HG03097 (cell line): Measurements from ENCODE around the gene SPTBN1.

Source experiments
- ATAC-seq: cut with Tn5 transposase; IDR thresholded peaks from one replicate; pipeline ENCODE4 v1.9.1; 2021; ENCODE audit not compliant: unreplicated experiment, low FRiP score

Gene SPTBN1

DNA sequence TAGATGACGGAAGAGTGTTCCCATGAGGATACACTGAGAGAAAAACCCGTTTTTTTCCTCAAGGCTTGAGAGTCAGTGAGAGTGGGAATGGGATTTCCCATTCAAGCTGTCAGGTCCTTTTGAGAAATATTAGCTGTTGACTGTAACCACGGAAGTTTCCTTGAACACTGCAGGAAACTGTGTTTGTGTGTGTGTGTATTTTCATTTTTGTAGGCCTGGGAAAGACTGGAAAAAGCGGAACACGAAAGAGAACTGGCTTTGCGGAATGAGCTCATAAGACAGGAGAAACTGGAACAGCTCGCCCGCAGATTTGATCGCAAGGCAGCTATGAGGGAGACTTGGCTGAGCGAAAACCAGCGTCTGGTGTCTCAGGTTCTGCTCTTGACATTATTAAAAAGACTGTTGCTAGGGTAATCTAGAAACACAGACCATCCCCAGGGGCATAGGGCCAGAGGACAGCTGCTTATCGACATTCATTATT, 168.5 kb downstream of the SPTBN1 start:
- ATAC-seq: no peak

DNA sequence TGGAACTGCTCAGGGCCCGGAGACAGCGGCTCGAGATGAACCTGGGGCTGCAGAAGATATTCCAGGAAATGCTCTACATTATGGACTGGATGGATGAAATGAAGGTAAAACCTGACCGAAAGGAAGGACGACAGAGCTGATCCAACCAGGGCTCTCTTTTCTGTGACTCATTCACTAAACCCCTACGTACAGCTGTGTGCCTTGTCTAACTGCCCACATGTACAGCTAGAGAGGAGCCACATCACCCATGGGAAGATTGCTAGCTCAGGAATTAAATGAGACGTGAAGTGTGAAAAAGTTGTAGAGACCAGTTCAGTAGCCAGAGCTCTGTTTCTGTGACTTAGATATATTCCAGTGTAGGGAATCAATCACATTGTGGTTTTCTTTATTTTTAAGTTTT, 170.0 kb downstream of the SPTBN1 start:
- ATAC-seq: no peak

DNA sequence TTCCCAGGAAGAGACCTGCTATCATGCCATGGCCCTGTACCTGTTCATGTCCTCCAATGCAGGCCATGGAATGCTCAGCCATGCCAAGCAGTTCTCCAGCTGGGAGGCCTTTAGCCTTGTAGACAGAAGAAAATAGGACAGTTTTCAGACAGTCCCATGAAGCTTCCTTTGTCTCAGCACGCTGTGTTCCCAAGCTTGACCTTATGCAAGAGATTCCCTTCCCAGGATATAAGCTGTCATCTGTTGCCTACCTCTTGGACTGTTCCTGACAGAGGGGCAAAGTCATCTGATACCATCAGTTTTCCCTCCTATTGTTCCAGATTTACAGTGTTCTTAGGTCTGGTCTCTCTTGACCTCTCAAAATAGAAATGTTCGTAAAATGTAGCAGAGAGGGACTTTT, 170.8 kb downstream of the SPTBN1 start:
- ATAC-seq: no peak

GRCh38 chr2:54627973-54628372, 171.8 kb downstream of the SPTBN1 start:
- no peak for ATAC-seq

DNA sequence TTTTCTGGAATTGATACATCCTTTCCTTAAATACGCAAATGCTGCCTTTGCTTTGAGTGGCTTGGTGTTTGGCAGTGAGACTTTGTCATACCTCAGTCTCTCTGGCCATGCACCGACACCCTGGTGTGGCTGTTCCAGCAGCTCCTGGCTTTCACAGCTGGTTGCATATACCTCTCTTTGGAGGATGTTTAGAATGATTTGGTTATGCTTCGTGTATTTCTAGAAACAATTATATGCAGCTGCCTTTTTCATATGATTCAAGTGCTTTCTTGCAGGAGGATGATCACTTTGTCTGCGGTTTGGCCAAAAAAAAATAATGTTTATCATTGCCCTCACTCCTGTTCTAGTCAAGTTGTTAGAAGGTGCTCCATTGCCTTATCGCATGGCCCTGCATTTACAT, 172.3 kb downstream of the SPTBN1 start:
- ATAC-seq: no peak

DNA sequence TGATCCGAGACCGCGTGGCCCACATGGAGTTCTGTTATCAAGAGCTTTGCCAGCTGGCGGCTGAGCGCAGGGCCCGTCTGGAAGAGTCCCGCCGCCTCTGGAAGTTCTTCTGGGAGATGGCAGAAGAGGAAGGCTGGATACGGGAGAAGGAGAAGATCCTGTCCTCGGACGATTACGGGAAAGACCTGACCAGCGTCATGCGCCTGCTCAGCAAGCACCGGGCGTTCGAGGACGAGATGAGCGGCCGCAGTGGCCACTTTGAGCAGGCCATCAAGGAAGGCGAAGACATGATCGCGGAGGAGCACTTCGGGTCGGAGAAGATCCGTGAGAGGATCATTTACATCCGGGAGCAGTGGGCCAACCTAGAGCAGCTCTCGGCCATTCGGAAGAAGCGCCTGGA, 172.8 kb downstream of the SPTBN1 start:
- no peak for ATAC-seq

- ATAC-seq: no peak
These were observed 173.3 kb downstream of the SPTBN1 start for GRCh38 chr2:54629390-54629789.

DNA sequence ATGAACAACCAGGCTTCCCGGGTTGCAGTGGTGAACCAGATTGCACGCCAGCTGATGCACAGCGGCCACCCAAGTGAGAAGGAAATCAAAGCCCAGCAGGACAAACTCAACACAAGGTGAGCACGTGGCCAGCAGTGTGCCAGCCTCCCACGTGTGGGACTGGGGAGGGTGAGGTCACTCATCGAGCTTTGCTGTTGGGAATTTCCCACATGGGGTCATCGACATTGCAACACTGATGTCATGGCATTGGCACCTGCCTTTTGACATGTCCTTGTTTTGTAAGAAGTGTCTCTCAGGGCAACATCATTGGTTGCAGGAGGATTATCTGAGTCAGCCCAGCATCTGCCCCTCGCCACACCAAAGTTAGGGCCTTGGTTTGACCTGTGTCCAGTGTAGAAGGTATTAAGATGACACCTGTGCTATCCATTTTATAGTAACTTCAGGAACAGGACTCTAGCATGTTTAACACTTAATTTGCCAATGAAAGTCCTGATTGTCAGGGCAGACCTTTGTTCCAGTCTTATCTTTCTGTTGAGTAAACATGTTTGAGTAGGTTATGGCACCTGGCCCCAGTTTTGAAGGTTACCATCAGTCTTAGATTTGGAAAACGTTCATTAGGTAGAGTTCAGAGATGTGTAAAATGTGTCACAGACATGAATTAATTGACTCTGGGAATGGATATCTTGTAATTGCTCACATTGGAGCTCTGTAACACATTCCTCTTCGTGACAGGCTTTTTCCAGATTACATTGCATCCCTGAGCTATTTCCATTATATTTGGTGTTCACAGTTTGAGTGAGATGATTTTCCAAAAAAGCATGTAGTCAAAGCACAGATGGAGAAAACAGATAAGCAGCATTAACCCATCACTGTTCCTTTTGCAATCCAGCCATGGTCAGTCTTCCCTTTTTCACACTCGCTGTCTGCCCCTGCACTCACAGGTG, 174.1 kb downstream of the SPTBN1 start:
- ATAC-seq: no peak

GRCh38 chr2:54630858-54631497, 174.9 kb downstream of the SPTBN1 start:
- ATAC-seq: no peak

DNA sequence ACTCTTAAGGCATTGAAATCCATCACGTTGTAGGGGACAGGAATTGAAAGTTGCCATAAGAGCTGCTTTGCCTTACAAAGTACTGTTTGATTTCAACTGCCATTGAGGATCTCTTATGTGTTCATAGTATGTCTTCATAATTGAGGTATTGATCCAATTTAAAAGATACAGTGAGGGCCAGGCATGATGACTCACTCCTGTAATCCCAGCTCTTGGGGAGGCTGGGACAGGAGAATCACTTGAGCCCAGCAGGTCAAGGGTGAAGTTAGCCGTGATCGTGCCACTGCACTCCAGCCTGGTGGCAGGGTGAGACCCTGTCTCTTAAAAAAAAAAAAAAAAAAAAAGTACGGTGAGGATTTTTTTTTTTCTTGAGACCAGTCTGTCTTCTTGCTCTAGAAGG, 175.6 kb downstream of the SPTBN1 start:
- no peak for ATAC-seq

GRCh38 chr2:54632733-54633692, 176.9 kb downstream of the SPTBN1 start:
- no peak for ATAC-seq

- ATAC-seq: no peak
These were observed 177.9 kb downstream of the SPTBN1 start for GRCh38 chr2:54634021-54634420.

DNA sequence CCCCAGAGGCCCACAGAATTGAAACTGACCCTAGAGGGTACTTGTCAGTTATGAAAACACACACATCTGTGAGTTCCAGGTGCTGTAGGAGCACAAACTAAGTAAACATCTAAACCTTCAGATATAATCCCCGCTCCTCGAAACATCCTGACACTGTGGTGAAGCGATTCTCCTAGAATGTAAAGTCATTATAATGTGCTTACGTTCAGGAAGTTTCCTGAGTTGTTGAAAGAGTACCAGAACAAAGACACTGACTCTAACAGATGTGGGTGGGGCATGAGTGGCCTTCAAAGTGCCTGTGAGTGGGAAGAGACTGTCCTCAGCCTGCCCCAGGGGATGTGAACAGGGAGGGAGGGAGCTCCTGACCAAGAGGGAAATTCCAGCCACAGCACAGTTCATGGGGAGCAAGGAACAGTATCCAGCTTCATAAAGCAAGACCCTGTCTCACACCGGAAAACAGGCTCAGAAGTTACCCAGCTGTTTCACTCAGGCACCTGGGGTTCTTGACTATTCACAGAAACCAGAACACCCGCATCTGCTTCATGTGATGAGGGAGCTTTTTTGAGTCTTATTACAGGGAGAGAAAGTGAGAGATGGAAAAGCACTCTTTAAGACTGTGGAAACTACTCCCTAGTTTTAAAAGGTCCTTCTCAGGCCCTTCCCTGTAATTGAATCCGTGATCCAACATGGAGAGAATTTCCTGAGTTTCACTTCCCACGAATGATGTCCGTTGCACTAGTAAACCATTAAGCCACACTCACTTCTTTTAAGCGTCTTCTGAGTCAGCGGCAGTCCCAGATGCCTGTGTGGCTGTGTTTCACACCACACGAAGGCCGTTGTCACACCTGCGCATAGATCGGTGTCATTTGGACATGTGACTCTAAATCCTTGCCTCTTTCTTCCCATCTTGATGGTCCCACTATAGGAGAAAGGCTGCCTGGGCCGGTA, 178.7 kb downstream of the SPTBN1 start:
- peak; percentile 59 for ATAC-seq

- ATAC-seq: no peak
These were observed 179.5 kb downstream of the SPTBN1 start for GRCh38 chr2:54635554-54636152.

- ATAC-seq: no peak
These were observed 180.4 kb downstream of the SPTBN1 start for GRCh38 chr2:54636415-54637139.

GRCh38 chr2:54638103-54638502, 182.0 kb downstream of the SPTBN1 start:
- peak; percentile 23 for ATAC-seq

- ATAC-seq: no peak
These were observed 182.7 kb downstream of the SPTBN1 start for GRCh38 chr2:54638774-54639187.

DNA sequence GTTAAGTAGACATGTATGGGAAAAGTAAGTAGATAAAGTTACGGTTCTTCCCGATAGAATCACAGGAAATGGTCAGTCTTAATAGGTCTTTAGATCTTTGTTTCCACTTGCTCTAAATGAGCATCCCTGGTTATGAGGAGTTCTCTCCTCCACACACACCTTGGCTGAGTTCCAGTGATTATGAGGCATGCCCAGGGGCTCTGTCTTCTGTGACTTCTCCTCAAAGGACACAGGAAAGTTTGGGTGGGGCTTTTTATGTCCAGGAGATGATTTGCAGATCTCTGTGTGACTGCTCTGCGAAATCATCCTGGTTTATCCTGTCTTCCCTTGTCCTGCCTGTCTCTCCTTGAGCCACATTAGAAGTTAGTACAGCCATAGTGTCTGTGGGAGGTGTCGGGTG, 183.5 kb downstream of the SPTBN1 start:
- no peak for ATAC-seq
